ENCODE results near the gene TRIO.

TRIO gene

DNA sequence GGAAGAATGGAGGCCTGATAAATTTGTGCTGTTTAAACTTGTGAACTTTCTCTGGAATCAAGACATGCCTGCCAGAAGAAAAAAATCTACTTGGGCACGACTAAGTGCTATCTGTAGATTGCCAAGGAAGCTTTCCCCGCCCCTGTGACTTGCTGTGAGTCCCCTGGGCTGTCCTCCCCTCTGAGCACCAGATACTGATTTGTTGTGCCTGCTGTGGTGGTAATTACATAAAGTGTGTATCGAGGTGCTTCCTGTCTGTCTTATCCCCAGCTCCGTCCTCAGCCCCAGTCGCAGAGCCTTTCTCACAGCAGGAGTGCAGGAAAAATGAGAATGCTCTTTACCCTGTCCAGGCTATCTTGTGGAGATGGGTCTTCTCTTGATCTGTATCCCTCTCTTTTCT is 53.9 kb downstream of the TRIO start:
- Histone ChIP-seq H3K9me2 (replicated peaks; ENCODE audit: insufficient read depth, low read length) (no peaks in the 10 kb centered on the region), H3K36me3 (replicated peaks; ENCODE audit: insufficient read depth, low read length) (no peaks in the 10 kb centered on the region), H2AFZ (ENCODE audit: low read length) (no peak overlapping the region), H3K9me3 (replicated peaks; ENCODE audit: insufficient read depth, low read length) (no peaks in the 10 kb centered on the region), H3K27me3 (replicated peaks; ENCODE audit: insufficient read depth, low read length) (no peaks in the 10 kb centered on the region), H3K4me1 (ENCODE audit: low read length) (no peaks in the 10 kb centered on the region), H3K79me2 (ENCODE audit: low read length) (peaks cover 81% of the 10 kb centered on the region), H3K9ac (ENCODE audit: low read length) (no peak overlapping the region), H4K20me1 (ENCODE audit: insufficient read depth, low read length) (no peaks in the 10 kb centered on the region; the same call in 1 of the 2 replicates), H3K27ac (ENCODE audit: low read length) (no peak overlapping the region), H3K4me3 (ENCODE audit: low read length) (no peak overlapping the region), H3K4me2 (ENCODE audit: low read depth, low read length) (no peak overlapping the region), H3F3A (ENCODE audit: insufficient read depth, low read length) (no peaks in the 10 kb centered on the region)
- DNase-seq: no peak
- TF ChIP-seq, protein P1, sequence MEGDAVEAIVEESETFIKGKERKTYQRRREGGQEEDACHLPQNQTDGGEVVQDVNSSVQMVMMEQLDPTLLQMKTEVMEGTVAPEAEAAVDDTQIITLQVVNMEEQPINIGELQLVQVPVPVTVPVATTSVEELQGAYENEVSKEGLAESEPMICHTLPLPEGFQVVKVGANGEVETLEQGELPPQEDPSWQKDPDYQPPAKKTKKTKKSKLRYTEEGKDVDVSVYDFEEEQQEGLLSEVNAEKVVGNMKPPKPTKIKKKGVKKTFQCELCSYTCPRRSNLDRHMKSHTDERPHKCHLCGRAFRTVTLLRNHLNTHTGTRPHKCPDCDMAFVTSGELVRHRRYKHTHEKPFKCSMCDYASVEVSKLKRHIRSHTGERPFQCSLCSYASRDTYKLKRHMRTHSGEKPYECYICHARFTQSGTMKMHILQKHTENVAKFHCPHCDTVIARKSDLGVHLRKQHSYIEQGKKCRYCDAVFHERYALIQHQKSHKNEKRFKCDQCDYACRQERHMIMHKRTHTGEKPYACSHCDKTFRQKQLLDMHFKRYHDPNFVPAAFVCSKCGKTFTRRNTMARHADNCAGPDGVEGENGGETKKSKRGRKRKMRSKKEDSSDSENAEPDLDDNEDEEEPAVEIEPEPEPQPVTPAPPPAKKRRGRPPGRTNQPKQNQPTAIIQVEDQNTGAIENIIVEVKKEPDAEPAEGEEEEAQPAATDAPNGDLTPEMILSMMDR (IDR thresholded peaks at IDR 0.05; ENCODE audit: low read length): no peak
- TF ChIP-seq EZH2 (optimal IDR thresholded peaks at IDR 0.05; ENCODE audit: low read depth, low read length): no peak
- TF ChIP-seq EZH2phosphoT487 (IDR thresholded peaks at IDR 0.05; ENCODE audit: low read length): no peak

DNA sequence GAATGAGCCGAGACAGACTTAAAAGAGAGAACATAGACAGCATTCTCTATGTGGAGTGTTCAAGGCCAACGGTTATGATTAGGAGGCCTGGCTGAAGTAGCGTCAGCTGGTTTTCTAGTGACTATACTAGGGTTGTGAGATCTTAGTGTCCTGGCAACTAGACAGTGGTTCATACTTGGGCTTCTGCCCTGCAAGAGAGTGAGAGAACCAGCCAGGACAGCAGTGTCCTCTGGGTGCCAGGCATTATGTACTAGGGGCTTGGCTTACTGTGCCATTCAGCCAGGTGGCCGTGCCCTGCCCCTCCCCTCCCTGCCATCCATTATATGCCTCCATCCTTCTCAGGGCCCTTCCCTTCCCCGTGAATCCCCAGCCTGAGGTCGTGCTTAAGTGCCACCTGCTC is 56.8 kb downstream of the TRIO start:
- Histone ChIP-seq H3K27ac (ENCODE audit: low read length) (no peak overlapping the region), H3K79me2 (ENCODE audit: low read length) (peaks cover 85% of the 10 kb centered on the region), H3F3A (ENCODE audit: insufficient read depth, low read length) (no peaks in the 10 kb centered on the region), H4K20me1 (ENCODE audit: insufficient read depth, low read length) (no peaks in the 10 kb centered on the region; the same call in 1 of the 2 replicates), H3K36me3 (replicated peaks; ENCODE audit: insufficient read depth, low read length) (no peaks in the 10 kb centered on the region), H3K27me3 (replicated peaks; ENCODE audit: insufficient read depth, low read length) (no peaks in the 10 kb centered on the region), H3K9ac (ENCODE audit: low read length) (no peak overlapping the region), H3K9me2 (replicated peaks; ENCODE audit: insufficient read depth, low read length) (no peaks in the 10 kb centered on the region), H3K9me3 (replicated peaks; ENCODE audit: insufficient read depth, low read length) (no peaks in the 10 kb centered on the region), H3K4me1 (ENCODE audit: low read length) (no peaks in the 10 kb centered on the region), H2AFZ (ENCODE audit: low read length) (no peak overlapping the region), H3K4me3 (ENCODE audit: low read length) (no peak overlapping the region), H3K4me2 (ENCODE audit: low read depth, low read length) (no peak overlapping the region)
- TF ChIP-seq EZH2 (optimal IDR thresholded peaks at IDR 0.05; ENCODE audit: low read depth, low read length) (no peak), EZH2phosphoT487 (IDR thresholded peaks at IDR 0.05; ENCODE audit: low read length) (no peak)
- TF ChIP-seq, protein P1 (IDR thresholded peaks at IDR 0.05; ENCODE audit: low read length): no peak
- DNase-seq: no peak

DNA sequence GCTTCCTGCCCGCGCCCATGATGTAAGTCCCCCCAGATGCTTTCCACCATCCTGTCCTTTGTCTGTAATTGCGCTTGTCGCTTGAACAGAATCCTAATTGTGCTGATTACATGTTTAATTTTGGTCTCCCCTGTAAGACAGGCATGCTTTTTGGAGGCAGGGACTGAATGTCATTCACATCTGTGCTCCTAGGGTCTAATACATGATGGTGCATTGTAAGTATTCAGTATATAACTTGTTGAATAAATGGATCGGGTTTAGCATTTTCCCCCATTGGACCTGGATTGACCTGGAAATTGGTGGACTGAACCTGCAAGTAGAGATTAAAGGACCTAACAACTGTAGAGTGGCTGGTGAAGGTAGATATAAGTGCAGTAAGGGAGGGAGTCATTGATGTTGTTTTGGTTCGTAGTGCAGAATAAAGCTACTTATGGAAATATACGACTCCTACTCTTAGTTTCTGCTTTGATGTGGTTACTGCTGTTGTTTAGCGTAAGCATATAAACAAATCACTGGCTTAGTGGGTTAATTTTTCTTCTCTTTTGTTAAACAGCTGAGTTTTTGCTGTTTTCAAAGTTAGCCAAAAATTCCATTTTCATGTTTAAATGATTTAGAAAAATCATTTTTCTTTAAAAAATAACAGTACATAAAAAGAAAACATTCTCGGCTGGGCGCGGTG is 57.3 kb downstream of the TRIO start:
- DNase-seq: no peak
- H3K9me3 ChIP-seq (replicated peaks; ENCODE audit: insufficient read depth, low read length): no peaks in the 10 kb centered on the region
- H3K9ac ChIP-seq (ENCODE audit: low read length): no peak overlapping the region
- no peak overlapping the region for H3K4me3 ChIP-seq (ENCODE audit: low read length)
- H3F3A ChIP-seq (ENCODE audit: insufficient read depth, low read length): no peaks in the 10 kb centered on the region
- no peaks in the 10 kb centered on the region; the same call in 1 of the 2 replicates for H4K20me1 ChIP-seq (ENCODE audit: insufficient read depth, low read length)
- H3K27ac ChIP-seq (ENCODE audit: low read length): no peak overlapping the region
- H3K79me2 ChIP-seq (ENCODE audit: low read length): peaks cover 85% of the 10 kb centered on the region
- H3K9me2 ChIP-seq (replicated peaks; ENCODE audit: insufficient read depth, low read length): no peaks in the 10 kb centered on the region
- no peak overlapping the region for H3K4me2 ChIP-seq (ENCODE audit: low read depth, low read length)
- H3K27me3 ChIP-seq (replicated peaks; ENCODE audit: insufficient read depth, low read length): no peaks in the 10 kb centered on the region
- no peak overlapping the region for H2AFZ ChIP-seq (ENCODE audit: low read length)
- no peaks in the 10 kb centered on the region for H3K4me1 ChIP-seq (ENCODE audit: low read length)
- no peaks in the 10 kb centered on the region for H3K36me3 ChIP-seq (replicated peaks; ENCODE audit: insufficient read depth, low read length)
- TF ChIP-seq, protein P1 (IDR thresholded peaks at IDR 0.05; ENCODE audit: low read length): no peak
- TF ChIP-seq EZH2 (optimal IDR thresholded peaks at IDR 0.05; ENCODE audit: low read depth, low read length) (no peak), EZH2phosphoT487 (IDR thresholded peaks at IDR 0.05; ENCODE audit: low read length) (no peak)
